ENCODE results near the gene MORC2. TPM values are rescaled to one million over a fixed set of nuclear protein-coding genes. Genes with fewer than 3 reads are reported as not detected.

The MORC2 gene
- total RNA-seq, 1 experiment from 2014 or later: 36.1 TPM

DNA sequence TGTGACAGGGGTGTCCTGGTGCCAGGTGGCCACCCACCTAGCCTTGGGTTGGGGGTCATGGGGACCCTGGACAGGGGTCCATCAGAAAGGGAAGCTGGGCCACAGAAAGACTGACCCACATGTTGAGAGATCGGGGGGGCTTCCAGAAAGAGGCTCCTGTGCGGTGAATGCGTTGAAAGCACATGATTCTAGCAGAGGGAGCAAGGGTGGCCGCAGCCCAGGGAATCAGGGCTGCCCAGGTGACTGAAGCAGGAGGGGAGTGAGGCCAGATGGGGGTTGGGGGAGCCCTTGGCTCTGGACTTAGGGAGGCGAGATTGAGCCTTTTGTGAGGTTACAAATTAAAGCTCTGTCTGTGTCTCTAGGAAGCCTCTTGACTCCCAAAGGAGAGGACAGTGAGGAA is 80.7 kb downstream of the MORC2 start:
- Mint-ChIP-seq H3K27ac (ENCODE audit: low read depth, unreplicated experiment) (no peak overlapping the region), H3K9me3 (ENCODE audit: unreplicated experiment) (no peaks in the 10 kb centered on the region), H3K4me3 (ENCODE audit: unreplicated experiment) (no peak overlapping the region), H3K36me3 (ENCODE audit: insufficient read depth, unreplicated experiment) (peaks cover 30% of the 10 kb centered on the region), H3K27me3 (ENCODE audit: insufficient read depth, unreplicated experiment) (no peaks in the 10 kb centered on the region), H3K4me1 (ENCODE audit: insufficient read depth, unreplicated experiment) (no peaks in the 10 kb centered on the region)
- DNase-seq (ENCODE audit: unreplicated experiment): no peak
- POLR2A ChIA-PET: interaction anchor here (0.8 to 1.3 kb wide), 2 partner anchors 85 to 124 kb away, joined by 3 to 4 read pairs; no protein-coding TSS in a partner anchor
- TF ChIP-seq, protein P1, sequence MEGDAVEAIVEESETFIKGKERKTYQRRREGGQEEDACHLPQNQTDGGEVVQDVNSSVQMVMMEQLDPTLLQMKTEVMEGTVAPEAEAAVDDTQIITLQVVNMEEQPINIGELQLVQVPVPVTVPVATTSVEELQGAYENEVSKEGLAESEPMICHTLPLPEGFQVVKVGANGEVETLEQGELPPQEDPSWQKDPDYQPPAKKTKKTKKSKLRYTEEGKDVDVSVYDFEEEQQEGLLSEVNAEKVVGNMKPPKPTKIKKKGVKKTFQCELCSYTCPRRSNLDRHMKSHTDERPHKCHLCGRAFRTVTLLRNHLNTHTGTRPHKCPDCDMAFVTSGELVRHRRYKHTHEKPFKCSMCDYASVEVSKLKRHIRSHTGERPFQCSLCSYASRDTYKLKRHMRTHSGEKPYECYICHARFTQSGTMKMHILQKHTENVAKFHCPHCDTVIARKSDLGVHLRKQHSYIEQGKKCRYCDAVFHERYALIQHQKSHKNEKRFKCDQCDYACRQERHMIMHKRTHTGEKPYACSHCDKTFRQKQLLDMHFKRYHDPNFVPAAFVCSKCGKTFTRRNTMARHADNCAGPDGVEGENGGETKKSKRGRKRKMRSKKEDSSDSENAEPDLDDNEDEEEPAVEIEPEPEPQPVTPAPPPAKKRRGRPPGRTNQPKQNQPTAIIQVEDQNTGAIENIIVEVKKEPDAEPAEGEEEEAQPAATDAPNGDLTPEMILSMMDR (IDR thresholded peaks at IDR 0.05; ENCODE audit: unreplicated experiment): no peak
- CTCF ChIA-PET: interaction anchor here (0.7 to 1.5 kb wide), 4 partner anchors 37 to 132 kb away, joined by 3 to 5 read pairs (median 4); no protein-coding TSS in a partner anchor
- BruUV-seq (replicated peaks): no TSS peak
- intact Hi-C loops (cut with micrococcal nuclease): loop anchor here (5.0 kb wide), 1 partner anchor 86 kb away; no protein-coding TSS in a partner anchor

DNA sequence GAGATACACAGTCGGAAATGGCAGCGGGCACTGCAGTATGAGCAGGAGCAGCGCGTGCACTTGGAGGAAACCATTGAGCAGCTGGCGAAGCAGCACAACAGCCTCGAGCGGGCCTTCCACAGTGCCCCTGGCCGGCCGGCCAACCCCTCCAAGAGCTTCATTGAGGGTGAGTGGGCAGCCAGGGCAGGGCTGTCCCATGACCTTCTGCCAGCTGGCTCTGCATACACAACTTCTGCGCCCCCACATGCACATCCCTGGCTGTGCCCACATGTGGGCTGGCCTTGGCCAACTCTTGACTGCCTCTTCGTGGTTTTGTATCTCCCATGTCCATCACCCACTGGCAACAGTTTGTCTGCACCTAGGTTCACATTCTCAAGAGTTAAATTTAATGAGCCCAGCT is 81.1 kb downstream of the MORC2 start:
- ChIA-PET CTCF (interaction anchor here (0.7 to 1.5 kb wide), 3 partner anchors 37 to 132 kb away, joined by 3 to 5 read pairs (median 4); no protein-coding TSS in a partner anchor), POLR2A (interaction anchor here (0.8 kb wide), 1 partner anchor 84 kb away, joined by 3 read pairs; no protein-coding TSS in a partner anchor)
- Mint-ChIP-seq H3K27ac (ENCODE audit: low read depth, unreplicated experiment) (no peak overlapping the region), H3K9me3 (ENCODE audit: unreplicated experiment) (no peaks in the 10 kb centered on the region), H3K27me3 (ENCODE audit: insufficient read depth, unreplicated experiment) (no peaks in the 10 kb centered on the region), H3K4me1 (ENCODE audit: insufficient read depth, unreplicated experiment) (no peaks in the 10 kb centered on the region), H3K36me3 (ENCODE audit: insufficient read depth, unreplicated experiment) (peaks cover 30% of the 10 kb centered on the region), H3K4me3 (ENCODE audit: unreplicated experiment) (no peak overlapping the region)
- TF ChIP-seq, protein P1 (IDR thresholded peaks at IDR 0.05; ENCODE audit: unreplicated experiment): no peak
- no peak for DNase-seq (ENCODE audit: unreplicated experiment)
- intact Hi-C loops (cut with micrococcal nuclease): loop anchor here (5.0 kb wide), 1 partner anchor 85 kb away; no protein-coding TSS in a partner anchor
- no TSS peak for BruUV-seq (replicated peaks)

DNA sequence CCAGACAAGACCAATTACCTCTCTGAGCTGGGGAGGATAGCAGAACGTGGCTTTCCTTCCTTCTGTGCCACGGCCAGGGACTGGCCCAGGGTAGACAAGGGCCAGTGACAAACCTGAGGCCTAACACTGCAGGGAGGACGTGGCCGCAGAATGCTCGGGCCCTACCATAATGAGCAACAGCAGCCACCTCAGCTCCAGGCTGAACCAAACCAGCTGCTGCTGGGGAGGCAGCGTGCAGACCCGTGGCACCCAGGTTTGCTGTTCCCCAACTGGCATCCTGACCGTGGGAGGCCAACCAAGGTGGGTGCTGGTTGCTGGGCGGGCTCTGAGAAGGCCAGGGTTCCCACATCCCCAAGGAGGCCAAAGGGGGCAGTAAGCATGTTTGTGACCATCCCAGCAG is 83.0 kb downstream of the MORC2 start:
- BruUV-seq (replicated peaks): no TSS peak
- Mint-ChIP-seq H3K27me3 (ENCODE audit: insufficient read depth, unreplicated experiment) (no peaks in the 10 kb centered on the region), H3K9me3 (ENCODE audit: unreplicated experiment) (no peaks in the 10 kb centered on the region), H3K27ac (ENCODE audit: low read depth, unreplicated experiment) (peak overlapping the region; percentile 66), H3K4me1 (ENCODE audit: insufficient read depth, unreplicated experiment) (no peaks in the 10 kb centered on the region), H3K4me3 (ENCODE audit: unreplicated experiment) (no peak overlapping the region), H3K36me3 (ENCODE audit: insufficient read depth, unreplicated experiment) (peaks cover 25% of the 10 kb centered on the region)
- TF ChIP-seq, protein P1 (IDR thresholded peaks at IDR 0.05; ENCODE audit: unreplicated experiment): no peak
- POLR2A ChIA-PET: no interaction called here
- intact Hi-C loops (cut with micrococcal nuclease): loop anchor here (5.0 kb wide), 1 partner anchor 83 kb away; no protein-coding TSS in a partner anchor
- CTCF ChIA-PET: interaction anchor here (1.6 kb wide), 2 partner anchors 10 to 34 kb away, joined by 3 to 11 read pairs; no protein-coding TSS in a partner anchor
- DNase-seq (ENCODE audit: unreplicated experiment): no peak

DNA sequence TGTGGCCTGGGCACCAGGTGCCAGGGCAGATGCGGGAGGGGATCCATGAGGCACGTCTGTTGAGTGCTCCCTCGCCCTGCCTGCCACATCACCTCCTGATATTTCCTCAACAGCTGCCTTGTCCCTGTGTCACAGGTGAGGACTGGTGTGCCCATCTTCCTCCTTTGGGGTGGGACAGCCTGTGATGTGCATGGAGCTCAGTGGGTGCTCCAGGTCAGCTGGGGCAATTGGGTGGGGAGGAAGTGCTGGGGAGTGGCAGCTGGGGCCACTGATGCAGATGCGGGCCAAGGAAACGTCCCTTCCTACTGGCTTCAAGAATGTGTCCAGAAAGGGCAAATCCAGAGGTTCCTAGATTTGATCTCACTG is 83.6 kb downstream of the MORC2 start:
- Mint-ChIP-seq H3K27me3 (ENCODE audit: insufficient read depth, unreplicated experiment) (no peaks in the 10 kb centered on the region), H3K36me3 (ENCODE audit: insufficient read depth, unreplicated experiment) (peaks cover 19% of the 10 kb centered on the region), H3K27ac (ENCODE audit: low read depth, unreplicated experiment) (no peak overlapping the region), H3K9me3 (ENCODE audit: unreplicated experiment) (no peaks in the 10 kb centered on the region), H3K4me3 (ENCODE audit: unreplicated experiment) (no peak overlapping the region), H3K4me1 (ENCODE audit: insufficient read depth, unreplicated experiment) (no peaks in the 10 kb centered on the region)
- POLR2A ChIA-PET: no interaction called here
- no TSS peak for BruUV-seq (replicated peaks)
- TF ChIP-seq, protein P1 (IDR thresholded peaks at IDR 0.05; ENCODE audit: unreplicated experiment): no peak
- intact Hi-C loops (cut with micrococcal nuclease): loop anchor here (5.0 kb wide), 1 partner anchor 83 kb away; no protein-coding TSS in a partner anchor
- no peak for DNase-seq (ENCODE audit: unreplicated experiment)
- CTCF ChIA-PET: interaction anchor here (1.6 kb wide), 2 partner anchors 9 to 35 kb away, joined by 3 to 11 read pairs; no protein-coding TSS in a partner anchor
